Measurements from ENCODE around the gene DBNDD1.

Gene DBNDD1

GRCh38 chr16:90035902-90036301, 16.6 kb upstream of the DBNDD1 start:
- DNase-seq (ENCODE audit: low spot score): no peak

GRCh38 chr16:90034504-90034903, 15.2 kb upstream of the DBNDD1 start:
- no peak for DNase-seq (ENCODE audit: low spot score)

GRCh38 chr16:90033387-90033786, 14.1 kb upstream of the DBNDD1 start:
- no peak for DNase-seq (ENCODE audit: low spot score)

GRCh38 chr16:90032674-90033331, 13.5 kb upstream of the DBNDD1 start:
- no peak for DNase-seq (ENCODE audit: low spot score)

- no peak for DNase-seq (ENCODE audit: low spot score)
Measured at GRCh38 chr16:90031931-90032673, 12.8 kb upstream of the DBNDD1 start.

- no peak for DNase-seq (ENCODE audit: low spot score)
Measured at GRCh38 chr16:90031186-90031930, 12.1 kb upstream of the DBNDD1 start.

GRCh38 chr16:90028985-90029384, 9.7 kb upstream of the DBNDD1 start:
- DNase-seq (ENCODE audit: low spot score): no peak

GRCh38 chr16:90027611-90028010, 8.4 kb upstream of the DBNDD1 start:
- no peak for DNase-seq (ENCODE audit: low spot score)

- DNase-seq (ENCODE audit: low spot score): no peak
Measured at GRCh38 chr16:90026135-90026534, 6.9 kb upstream of the DBNDD1 start.

- no peak for DNase-seq (ENCODE audit: low spot score)
Measured at GRCh38 chr16:90023078-90023447, 3.8 kb upstream of the DBNDD1 start.

GRCh38 chr16:90022209-90023077, 3.2 kb upstream of the DBNDD1 start:
- DNase-seq (ENCODE audit: low spot score): peak; percentile 89

- DNase-seq (ENCODE audit: low spot score): no peak
Measured at GRCh38 chr16:90020838-90021382, 1.7 kb upstream of the DBNDD1 start.

GRCh38 chr16:90020260-90020837, 1.1 kb upstream of the DBNDD1 start:
- no peak for DNase-seq (ENCODE audit: low spot score)

- DNase-seq (ENCODE audit: low spot score): peak; percentile 25
Measured at GRCh38 chr16:90019543-90020259, 445 bp upstream of the DBNDD1 start.

- DNase-seq (ENCODE audit: low spot score): no peak
Measured at GRCh38 chr16:90018297-90018651, 982 bp downstream of the DBNDD1 start.

- DNase-seq (ENCODE audit: low spot score): no peak
Measured at GRCh38 chr16:90016339-90016950, 2.8 kb downstream of the DBNDD1 start.

- DNase-seq (ENCODE audit: low spot score): no peak
Measured at GRCh38 chr16:90015586-90016338, 3.5 kb downstream of the DBNDD1 start.

- no peak for DNase-seq (ENCODE audit: low spot score)
Measured at GRCh38 chr16:90012991-90013745, 6.1 kb downstream of the DBNDD1 start.
